Measurements from ENCODE around the gene RSPO4.

GRCh38 chr20:962683-963082, 39.4 kb downstream of the RSPO4 start:
- TF ChIP-seq, protein P1, sequence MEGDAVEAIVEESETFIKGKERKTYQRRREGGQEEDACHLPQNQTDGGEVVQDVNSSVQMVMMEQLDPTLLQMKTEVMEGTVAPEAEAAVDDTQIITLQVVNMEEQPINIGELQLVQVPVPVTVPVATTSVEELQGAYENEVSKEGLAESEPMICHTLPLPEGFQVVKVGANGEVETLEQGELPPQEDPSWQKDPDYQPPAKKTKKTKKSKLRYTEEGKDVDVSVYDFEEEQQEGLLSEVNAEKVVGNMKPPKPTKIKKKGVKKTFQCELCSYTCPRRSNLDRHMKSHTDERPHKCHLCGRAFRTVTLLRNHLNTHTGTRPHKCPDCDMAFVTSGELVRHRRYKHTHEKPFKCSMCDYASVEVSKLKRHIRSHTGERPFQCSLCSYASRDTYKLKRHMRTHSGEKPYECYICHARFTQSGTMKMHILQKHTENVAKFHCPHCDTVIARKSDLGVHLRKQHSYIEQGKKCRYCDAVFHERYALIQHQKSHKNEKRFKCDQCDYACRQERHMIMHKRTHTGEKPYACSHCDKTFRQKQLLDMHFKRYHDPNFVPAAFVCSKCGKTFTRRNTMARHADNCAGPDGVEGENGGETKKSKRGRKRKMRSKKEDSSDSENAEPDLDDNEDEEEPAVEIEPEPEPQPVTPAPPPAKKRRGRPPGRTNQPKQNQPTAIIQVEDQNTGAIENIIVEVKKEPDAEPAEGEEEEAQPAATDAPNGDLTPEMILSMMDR (conservative IDR thresholded peaks at IDR 0.05; ENCODE audit: low read length) = no peak
- no peak for TF ChIP-seq EZH2phosphoT487 (IDR thresholded peaks at IDR 0.05; ENCODE audit: borderline replicate concordance, low read depth, low read length)

All from OCI-LY7 (cell line).